ENCODE measurements around the gene C8G. TPM values are rescaled to one million over a fixed set of nuclear protein-coding genes. Genes with fewer than 3 reads are reported as not detected.

The C8G gene
- total and polyA plus RNA-seq, 2 of the 13 experiments (the other 11 are each of a cell fraction or from before 2014, with no cell fraction given), result 4.9 to 12.8 TPM

- Histone ChIP-seq H3K79me2 (ENCODE audit: insufficient read depth, low read length) (no peaks in the 10 kb centered on the region), H3K4me3 (replicated peaks in 1 of 3; ENCODE audit: insufficient read depth in 1 of 3, low read depth in 2 of 3, low read length in 3 of 3) (no peak within 1 kb of the TSS), H4K20me1 (ENCODE audit: insufficient read depth, low read length) (no peaks in the 10 kb centered on the region), H3K9me3 (ENCODE audit: low read length) (no peaks in the 10 kb centered on the region), H3K36me3 (replicated peaks in 1 of 2; ENCODE audit: control insufficient read depth in 1 of 2, insufficient read depth in 2 of 2, low read length in 2 of 2) (no peaks in the 10 kb centered on the region), H3K27me3 (ENCODE audit: control insufficient read depth in 1 of 2, insufficient read depth in 2 of 2, low read length in 2 of 2) (peaks cover 1 to 48% of the 10 kb centered on the region in 2 experiments; a peak in 4 of 5 replicates), H3K4me1 (ENCODE audit: insufficient read depth, low read length) (peaks cover 39% of the 10 kb centered on the region), H2AFZ (ENCODE audit: low read length) (no peak within 1 kb of the TSS), H3K27ac (ENCODE audit: extremely low read length, insufficient read depth, low read length) (no peak within 1 kb of the TSS), H3K4me2 (ENCODE audit: low read depth, low read length) (peak within 1 kb of the TSS; percentile 29; the same call in 1 of the 2 replicates), H3K9ac (ENCODE audit: insufficient read depth, low read depth, low read length) (no peak within 1 kb of the TSS)
- DNase-seq (ENCODE audit: low spot score) (no peak), ATAC-seq (no peak), FAIRE-seq (no peak)
- ChIA-PET POLR2A (no interaction called here), CTCF (ENCODE audit: low intra/inter-chr PET ratio, low total read pairs) (no interaction called here)
- in situ Hi-C loops (cut with HindIII; ENCODE audit: extremely low pct_ligation_motif_present, low pct_unique_long_range_greater_than_20kb), result no loop called here
- intact Hi-C loops (cut with micrococcal nuclease; ENCODE audit: unreplicated experiment), result no loop called here
- WGBS (ENCODE audit: low lambda C conversion rate), result 23% methylated on average over 6 of the region's 18 CpGs
- TF ChIP-seq ZNF749 (CRISPR knock-in tag; IDR thresholded peaks at IDR 0.05; ENCODE audit: borderline replicate concordance), result no peak
- TF ChIP-seq CTCF (CRISPR knock-in tag; IDR thresholded peaks at IDR 0.05), result 0 out of 2 replicates have a peak, but pooled peaks have one; percentile 3
- BruUV-seq (replicated peaks), result no TSS peak
These were observed 37.4 kb downstream of the C8G start, which contains the start of gene LCNL1 for GRCh38 chr9:136982232-136983051. LCNL1 (plus strand) TSS chr9:136982993; CDS start chr9:136983587, 594 bp downstream.

GRCh38 chr9:136983167-136983566 lies 38.1 kb downstream of the C8G start:
- H3K9me3 ChIP-seq (ENCODE audit: low read length), result no peaks in the 10 kb centered on the region
- H3K79me2 ChIP-seq (ENCODE audit: insufficient read depth, low read length), result no peaks in the 10 kb centered on the region
- in situ Hi-C loops (cut with HindIII; ENCODE audit: extremely low pct_ligation_motif_present, low pct_unique_long_range_greater_than_20kb) (no loop called here), intact Hi-C loops (cut with micrococcal nuclease; ENCODE audit: unreplicated experiment) (no loop called here)
- H2AFZ ChIP-seq (ENCODE audit: low read length), result no peak overlapping the region
- H3K36me3 ChIP-seq (replicated peaks in 1 of 2; ENCODE audit: control insufficient read depth in 1 of 2, insufficient read depth in 2 of 2, low read length in 2 of 2), result no peaks in the 10 kb centered on the region
- BruUV-seq (replicated peaks), result no TSS peak
- ATAC-seq, result no peak
- H3K4me3 ChIP-seq (replicated peaks in 1 of 3; ENCODE audit: insufficient read depth in 1 of 3, low read depth in 2 of 3, low read length in 3 of 3), result no peak overlapping the region
- peaks cover 39% of the 10 kb centered on the region for H3K4me1 ChIP-seq (ENCODE audit: insufficient read depth, low read length)
- no peak overlapping the region for H3K27ac ChIP-seq (ENCODE audit: extremely low read length, insufficient read depth, low read length)
- CTCF ChIA-PET (ENCODE audit: low intra/inter-chr PET ratio, low total read pairs), result no interaction called here
- no peak overlapping the region for H3K9ac ChIP-seq (ENCODE audit: insufficient read depth, low read depth, low read length)
- H3K27me3 ChIP-seq (ENCODE audit: control insufficient read depth in 1 of 2, insufficient read depth in 2 of 2, low read length in 2 of 2), result peaks cover 3 to 50% of the 10 kb centered on the region in 2 experiments; a peak in 3 of 5 replicates
- POLR2A ChIA-PET, result no interaction called here
- no peaks in the 10 kb centered on the region for H4K20me1 ChIP-seq (ENCODE audit: insufficient read depth, low read length)
- TF ChIP-seq CBFB (CRISPR knock-in tag; IDR thresholded peaks at IDR 0.05) (no peak), ZNF761 (CRISPR knock-in tag; conservative IDR thresholded peaks at IDR 0.05) (no peak), ZFP36L2 (CRISPR knock-in tag; IDR thresholded peaks at IDR 0.05) (no peak)
- no peak for DNase-seq (ENCODE audit: low spot score)
- no peak for FAIRE-seq
- WGBS (ENCODE audit: low lambda C conversion rate), result 51% methylated on average over 3 of the region's 9 CpGs
- H3K4me2 ChIP-seq (ENCODE audit: low read depth, low read length), result no peak overlapping the region
